GM19023 (cell line): ENCODE measurements around the gene PCMT1.
"Not testable (repeated sequence)": the region's sequence is repeated elsewhere in the genome, so short reads cannot be mapped to it uniquely, and the experiment has no call there.

ENCODE experiments used
- ATAC-seq: cut with Tn5 transposase; IDR thresholded peaks from one replicate; pipeline ENCODE4 v1.9.1; 2021; ENCODE audit warnings: mild to moderate bottlenecking, moderate library complexity; ENCODE audit not compliant: unreplicated experiment

PCMT1 gene

GRCh38 chr6:149852881-149853280, 103.3 kb downstream of the PCMT1 start:
- no peak for ATAC-seq

- not testable (repeated sequence) for ATAC-seq
Observed at GRCh38 chr6:149854017-149854416, 104.5 kb downstream of the PCMT1 start.

GRCh38 chr6:149854532-149854931, 105.0 kb downstream of the PCMT1 start:
- no peak for ATAC-seq

- no peak for ATAC-seq
Observed at GRCh38 chr6:149855040-149855654, 105.6 kb downstream of the PCMT1 start.

GRCh38 chr6:149855741-149856140, 106.2 kb downstream of the PCMT1 start:
- no peak for ATAC-seq

GRCh38 chr6:149856256-149856994, 106.9 kb downstream of the PCMT1 start:
- no peak for ATAC-seq

- no peak for ATAC-seq
Observed at GRCh38 chr6:149857541-149857940, 108.0 kb downstream of the PCMT1 start.

- ATAC-seq, result no peak
Observed at GRCh38 chr6:149859368-149859767, 109.8 kb downstream of the PCMT1 start.

GRCh38 chr6:149859938-149860337, 110.4 kb downstream of the PCMT1 start:
- no peak for ATAC-seq

GRCh38 chr6:149860513-149860833, 110.9 kb downstream of the PCMT1 start:
- ATAC-seq, result no peak
